Endothelial cell of umbilical vein (primary cell): ENCODE data around the gene RBM42. TPM values are rescaled to one million over a fixed set of nuclear protein-coding genes. Genes with fewer than 3 reads are reported as not detected.

Experiments
- BruUV-seq: library from RNA; stranded (reverse); fragments of 400-500 nt; replicated peaks from 2 replicates; lab custom pipeline; 2021; lab: Mats Ljungman, UMichigan
- CTCF ChIA-PET: fragments of 300-600, 350-600 bp; sonication (Branson Sonifier 250); formaldehyde crosslinking; loops from one replicate; lab custom pipeline; 2021; ENCODE audit warnings: antibody characterized with exemption, inconsistent platforms; lab: Charles Lee
- POLR2A ChIA-PET: fragments of 300-600, 350-600 bp; sonication (Branson Sonifier 250); formaldehyde crosslinking; loops from one replicate; lab custom pipeline; 2021; ENCODE audit warnings: antibody characterized with exemption, inconsistent platforms; lab: Charles Lee
- DNase-seq: peaks from one replicate; pipeline ENCODE4 v3.0.0-alpha.2; 2011; ENCODE audit warnings: low read depth, low spot score
- FAIRE-seq: peaks from 2 replicates; lab custom pipeline; 2011; peaks lifted over from hg19 to GRCh38; lab: Jason Lieb, UNC
- H2AFZ ChIP-seq: 2 replicates; pipeline ENCODE4 v1.6.0; 2012; ENCODE audit warnings: low read depth, low read length, control low read depth, inconsistent platforms
- H3K27ac ChIP-seq: 2 replicates; pipeline ENCODE4 v1.5.1; 2011; ENCODE audit warnings: low read depth, mild to moderate bottlenecking, control low read depth, low read length, moderate library complexity; ENCODE audit not compliant: insufficient read depth
- H3K27me3 ChIP-seq, 2 experiments: 2 replicates each; pipeline versions ENCODE4 v1.6.0 to v1.6.1; 2011; ENCODE audit warnings: low read length in 2 of 2, mixed read lengths in 1 of 2; ENCODE audit not compliant: control insufficient read depth in 2 of 2, insufficient read depth in 2 of 2
- H3K36me3 ChIP-seq, 2 experiments: 2 replicates in 1 of 2; 3 replicates in 1 of 2; pipeline ENCODE4 v1.5.1; 2011; ENCODE audit warnings: low read length in 2 of 2, mild to moderate bottlenecking in 1 of 2, moderate library complexity in 1 of 2; ENCODE audit not compliant: control insufficient read depth in 2 of 2, insufficient read depth in 2 of 2; ENCODE audit errors: extremely low read depth in 1 of 2
- H3K4me1 ChIP-seq: 3 replicates; pipeline ENCODE4 v1.5.1; 2011; ENCODE audit warnings: mild to moderate bottlenecking, low read length; ENCODE audit not compliant: control insufficient read depth, insufficient read depth; ENCODE audit errors: extremely low read depth
- H3K4me2 ChIP-seq: 2 replicates; pipeline ENCODE4 v1.6.1; 2011; ENCODE audit warnings: low read length, control low read depth, mixed read lengths; ENCODE audit not compliant: insufficient read depth
- H3K4me3 ChIP-seq, 3 experiments: fragments of 200-600 bp in 1 of 3; sonication (generic), shearing (Covaris generic) in 1 of 3; replicated peaks in 1 of 3; 2 replicates each; pipeline ENCODE4 v1.5.1; 2011 to 2016; ENCODE audit warnings: control low read depth in 3 of 3, low read length in 3 of 3, mild to moderate bottlenecking in 2 of 3, inconsistent platforms in 1 of 3, low read depth in 1 of 3, moderate library complexity in 1 of 3; ENCODE audit not compliant: insufficient read depth in 1 of 3
- H3K79me2 ChIP-seq: 2 replicates; pipeline ENCODE4 v1.6.0; 2012; ENCODE audit warnings: low read length, inconsistent platforms; ENCODE audit not compliant: control insufficient read depth, insufficient read depth
- H3K9ac ChIP-seq: replicated peaks from 2 replicates; pipeline ENCODE3; 2011; ENCODE audit warnings: low read length, control low read depth; ENCODE audit not compliant: insufficient read depth; ENCODE audit errors: extremely low read depth
- H3K9me1 ChIP-seq: replicated peaks from 3 replicates; pipeline ENCODE4 v1.6.0; 2011; ENCODE audit warnings: mild to moderate bottlenecking, low read length; ENCODE audit not compliant: control insufficient read depth, insufficient read depth; ENCODE audit errors: extremely low read depth
- H3K9me3 ChIP-seq: replicated peaks from 2 replicates; pipeline ENCODE4 v1.5.1; 2012; ENCODE audit warnings: low read length, inconsistent platforms; ENCODE audit not compliant: control insufficient read depth, insufficient read depth
- H4K20me1 ChIP-seq: replicated peaks from 2 replicates; pipeline ENCODE3; 2011; ENCODE audit warnings: mild to moderate bottlenecking, low read length; ENCODE audit not compliant: control insufficient read depth, insufficient read depth; ENCODE audit errors: extremely low read depth
- EZH2 ChIP-seq: IDR thresholded peaks from 2 replicates; pipeline ENCODE4 v1.6.1; 2012; ENCODE audit warnings: borderline replicate concordance, low read depth, mild to moderate bottlenecking, moderate library complexity, low read length, inconsistent platforms; ENCODE audit not compliant: severe bottlenecking
- FOS ChIP-seq: IDR thresholded peaks from 2 replicates; pipeline ENCODE4 v1.6.1; 2011; ENCODE audit warnings: mild to moderate bottlenecking, low read length, moderate library complexity, borderline replicate concordance; ENCODE audit not compliant: insufficient read depth
- GATA2 ChIP-seq: IDR thresholded peaks from 2 replicates; pipeline ENCODE4 v1.7.0; 2011; ENCODE audit warnings: low read depth, mild to moderate bottlenecking, moderate library complexity, mixed read lengths, low read length; ENCODE audit not compliant: insufficient read length, insufficient read depth
- JUN ChIP-seq: IDR thresholded peaks from 2 replicates; pipeline ENCODE4 v1.6.1; 2011; ENCODE audit warnings: borderline replicate concordance, low read depth; ENCODE audit not compliant: insufficient read length, insufficient read depth
- MYC ChIP-seq: IDR thresholded peaks from one replicate; pipeline ENCODE4 v1.6.1; 2011; ENCODE audit warnings: mild to moderate bottlenecking, low read depth, low read length
- POLR2A ChIP-seq: IDR thresholded peaks from 2 replicates; pipeline ENCODE4 v1.6.1; 2012; ENCODE audit warnings: low read depth, mild to moderate bottlenecking, control low read depth, low read length
- POLR2AphosphoS5 ChIP-seq: IDR thresholded peaks from 2 replicates; pipeline ENCODE4 v1.6.1; 2012; ENCODE audit warnings: low read depth, mild to moderate bottlenecking, control low read depth, low read length, moderate library complexity; ENCODE audit not compliant: insufficient read depth
- dilution Hi-C: fragments of 300-500 bp; cut with MboI; formaldehyde crosslinking; loops from one replicate; pipeline ENCODE4 v1.15.0; 2019; ENCODE audit warnings: low sequenced_read_pairs; ENCODE audit not compliant: extremely low pct_ligation_motif_present
- intact Hi-C: fragments of 100-400 bp; cut with micrococcal nuclease; formaldehyde crosslinking; loops from one replicate; pipeline ENCODE4 v1.10.0; 2022
- polyA plus RNA-seq, 4 experiments: library from polyadenylated mRNA; depleted of rRNA in 3 of 4; stranded (reverse) in 3 of 4; unstranded in 1 of 4; fragments of >200 nt; gene quantifications; 2 replicates each; pipeline versions ENCODE4 v1.2.1 to v1.2.3, GENCODE V29; 2011 to 2012; ENCODE audit warnings: missing spikeins in 1 of 4
- total RNA-seq: library from RNA; stranded (reverse); gene quantifications from 2 replicates; pipeline ENCODE4 v1.2.3, GENCODE V29; 2021
- TF ChIP-seq, protein P1 (sequence below), 2 donors: IDR thresholded peaks; 1 replicate in 1 of 2; 2 replicates in 1 of 2; pipeline ENCODE4 v1.5.1; 2011; ENCODE audit warnings: low read length in 2 of 2, mild to moderate bottlenecking in 2 of 2, moderate library complexity in 2 of 2, control low read depth in 1 of 2, inconsistent platforms in 1 of 2, low read depth in 1 of 2; ENCODE audit not compliant: insufficient read depth in 1 of 2; ENCODE audit errors: extremely low read depth in 1 of 2
- TF ChIP-seq, protein P2 (sequence below): IDR thresholded peaks from 2 replicates; pipeline ENCODE4 v1.6.1; 2011; ENCODE audit not compliant: insufficient read depth, insufficient read length

Gene RBM42
- total and polyA plus RNA-seq, 2 donors (not counting 3 experiments of a cell fraction or from before 2014, with no cell fraction given) = 78.3 to 97.3 TPM

DNA sequence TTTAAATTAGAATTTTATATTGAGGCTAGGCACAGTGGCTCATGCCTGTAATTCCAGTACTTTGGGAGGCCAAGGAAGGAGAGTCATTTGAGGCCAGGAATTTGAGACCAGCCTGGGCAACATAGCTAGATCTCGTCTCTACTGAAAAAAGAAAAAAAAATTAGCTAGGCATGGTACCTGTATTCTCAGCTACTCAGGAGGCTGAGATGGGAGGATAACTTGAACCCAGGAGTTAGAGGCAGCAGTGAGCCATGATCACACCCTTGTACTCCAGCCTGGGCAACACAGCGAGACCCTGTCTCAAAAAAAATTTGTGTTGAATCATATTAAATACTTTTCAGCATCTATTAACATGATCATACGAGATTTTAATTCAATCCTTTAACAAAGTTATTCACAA, 38.0 kb upstream of the RBM42 start:
- CTCF ChIA-PET = no interaction called here

More for the DNA sequence above, 38.0 kb upstream of the RBM42 start:
- intact Hi-C loops = no loop called here
- DNase-seq (no peak), FAIRE-seq (no peak)
- Histone ChIP-seq H4K20me1 (no peaks in the 10 kb centered on the region), H3K4me1 (no peaks in the 10 kb centered on the region), H3K27ac (no peak overlapping the region), H3K27me3 (no peaks in the 10 kb centered on the region), H3K9me3 (no peaks in the 10 kb centered on the region), H3K9ac (no peak overlapping the region), H3K4me3 (no peak overlapping the region), H3K79me2 (no peaks in the 10 kb centered on the region), H3K36me3 (no peaks in the 10 kb centered on the region), H3K4me2 (no peak overlapping the region), H3K9me1 (no peaks in the 10 kb centered on the region), H2AFZ (no peak overlapping the region)
- POLR2A ChIA-PET = no interaction called here
- dilution Hi-C loops = no loop called here
- TF ChIP-seq GATA2 (no peak), EZH2 (no peak), MYC (no peak), FOS (no peak), JUN (no peak), POLR2AphosphoS5 (no peak), POLR2A (no peak)
- TF ChIP-seq, protein P1, sequence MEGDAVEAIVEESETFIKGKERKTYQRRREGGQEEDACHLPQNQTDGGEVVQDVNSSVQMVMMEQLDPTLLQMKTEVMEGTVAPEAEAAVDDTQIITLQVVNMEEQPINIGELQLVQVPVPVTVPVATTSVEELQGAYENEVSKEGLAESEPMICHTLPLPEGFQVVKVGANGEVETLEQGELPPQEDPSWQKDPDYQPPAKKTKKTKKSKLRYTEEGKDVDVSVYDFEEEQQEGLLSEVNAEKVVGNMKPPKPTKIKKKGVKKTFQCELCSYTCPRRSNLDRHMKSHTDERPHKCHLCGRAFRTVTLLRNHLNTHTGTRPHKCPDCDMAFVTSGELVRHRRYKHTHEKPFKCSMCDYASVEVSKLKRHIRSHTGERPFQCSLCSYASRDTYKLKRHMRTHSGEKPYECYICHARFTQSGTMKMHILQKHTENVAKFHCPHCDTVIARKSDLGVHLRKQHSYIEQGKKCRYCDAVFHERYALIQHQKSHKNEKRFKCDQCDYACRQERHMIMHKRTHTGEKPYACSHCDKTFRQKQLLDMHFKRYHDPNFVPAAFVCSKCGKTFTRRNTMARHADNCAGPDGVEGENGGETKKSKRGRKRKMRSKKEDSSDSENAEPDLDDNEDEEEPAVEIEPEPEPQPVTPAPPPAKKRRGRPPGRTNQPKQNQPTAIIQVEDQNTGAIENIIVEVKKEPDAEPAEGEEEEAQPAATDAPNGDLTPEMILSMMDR (IDR thresholded peaks at IDR 0.05; ENCODE audit: extremely low read depth in 1 of 2, insufficient read depth in 1 of 2, low read depth in 1 of 2, low read length in 2 of 2) = no peak
- TF ChIP-seq, protein P2, sequence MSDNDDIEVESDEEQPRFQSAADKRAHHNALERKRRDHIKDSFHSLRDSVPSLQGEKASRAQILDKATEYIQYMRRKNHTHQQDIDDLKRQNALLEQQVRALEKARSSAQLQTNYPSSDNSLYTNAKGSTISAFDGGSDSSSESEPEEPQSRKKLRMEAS = no peak
- no TSS peak for BruUV-seq
